IMR-90 (cell line): ENCODE measurements around the gene NFILZ. TPM values are rescaled to one million over a fixed set of nuclear protein-coding genes. Genes with fewer than 3 reads are reported as not detected.

Experiments
- ATAC-seq: fragments of 200-7000 bp; cut with Tn5 transposase; 2 replicates; pipeline ENCODE4 v1.9.1; 2020; ENCODE audit warnings: low read depth, mild to moderate bottlenecking, moderate library complexity
- BruUV-seq: library from RNA; stranded (reverse); fragments of 400-500 nt; replicated peaks from 2 replicates; lab custom pipeline; 2021; lab: Mats Ljungman, UMichigan
- CTCF ChIA-PET: fragments of 300-600 bp; formaldehyde crosslinking; extraction: SDS; loops from one replicate; lab custom pipeline; 2021; ENCODE audit warnings: antibody characterized with exemption; lab: Yijun Ruan, JAX
- POLR2A ChIA-PET: fragments of 300-600 bp; sonication (Branson Sonifier 250); formaldehyde crosslinking; loops from one replicate; lab custom pipeline; 2022; ENCODE audit warnings: antibody characterized with exemption; ENCODE audit not compliant: unreplicated experiment; lab: Charles Lee
- DNase-seq: peaks from one replicate; pipeline ENCODE4 v3.0.0; 2013
- H2AFZ ChIP-seq: replicated peaks from 2 replicates; pipeline ENCODE3; 2013; ENCODE audit warnings: low read length, mild to moderate bottlenecking; ENCODE audit not compliant: poor library complexity
- H2AK5ac ChIP-seq: 2 replicates; pipeline ENCODE4 v1.6.1; 2013; ENCODE audit warnings: low read depth, low read length, inconsistent platforms
- H2AK9ac ChIP-seq: replicated peaks from 2 replicates; pipeline ENCODE3; 2013; ENCODE audit warnings: mild to moderate bottlenecking, low read depth, low read length, moderate library complexity; ENCODE audit not compliant: poor library complexity
- H2BK120ac ChIP-seq: 2 replicates; pipeline ENCODE4 v1.6.1; 2013; ENCODE audit warnings: low read depth, low read length, inconsistent platforms
- H2BK15ac ChIP-seq: 3 replicates; pipeline ENCODE4 v1.6.1; 2013; ENCODE audit warnings: low read depth, low read length, inconsistent platforms
- H2BK20ac ChIP-seq: 2 replicates; pipeline ENCODE4 v1.6.1; 2013; ENCODE audit warnings: low read depth, mild to moderate bottlenecking, inconsistent platforms, low read length, moderate library complexity
- H2BK5ac ChIP-seq: 2 replicates; pipeline ENCODE4 v1.6.1; 2013; ENCODE audit warnings: mild to moderate bottlenecking, low read depth, low read length, inconsistent platforms; ENCODE audit not compliant: poor library complexity, severe bottlenecking
- H3K14ac ChIP-seq: replicated peaks from 2 replicates; pipeline ENCODE4 v1.6.1; 2013; ENCODE audit warnings: low read depth, low read length, inconsistent platforms
- H3K18ac ChIP-seq: 2 replicates; pipeline ENCODE4 v1.6.1; 2013; ENCODE audit warnings: low read depth, low read length, control low read depth
- H3K23ac ChIP-seq: 2 replicates; pipeline ENCODE4 v1.6.1; 2013; ENCODE audit warnings: low read depth, low read length, inconsistent platforms
- H3K27ac ChIP-seq: 2 replicates; pipeline ENCODE4 v1.5.1; 2013; ENCODE audit warnings: mild to moderate bottlenecking, control low read depth, low read length; ENCODE audit not compliant: insufficient read depth
- H3K27me3 ChIP-seq: 2 replicates; pipeline ENCODE4 v1.6.1; 2013; ENCODE audit warnings: low read length; ENCODE audit not compliant: control insufficient read depth, insufficient read depth
- H3K36me3 ChIP-seq: 2 replicates; pipeline ENCODE4 v1.6.1; 2013; ENCODE audit warnings: low read length, mixed read lengths; ENCODE audit not compliant: control insufficient read depth, insufficient read depth
- H3K4ac ChIP-seq: 2 replicates; pipeline ENCODE4 v1.6.1; 2013; ENCODE audit warnings: low read depth, low read length, inconsistent platforms
- H3K4me1 ChIP-seq: 2 replicates; pipeline ENCODE4 v1.6.1; 2013; ENCODE audit warnings: low read length, mixed read lengths; ENCODE audit not compliant: control insufficient read depth, insufficient read depth
- H3K4me2 ChIP-seq: 2 replicates; pipeline ENCODE4 v1.6.1; 2013; ENCODE audit warnings: low read depth, mild to moderate bottlenecking, control low read depth, low read length, moderate library complexity
- H3K4me3 ChIP-seq: 2 replicates; pipeline ENCODE4 v1.5.1; 2013; ENCODE audit warnings: low read depth, mild to moderate bottlenecking, control low read depth, low read length, moderate library complexity; ENCODE audit not compliant: insufficient read depth
- H3K56ac ChIP-seq: 2 replicates; pipeline ENCODE4 v1.6.1; 2013; ENCODE audit warnings: low read length, inconsistent platforms; ENCODE audit not compliant: insufficient read depth; ENCODE audit errors: extremely low read depth
- H3K79me1 ChIP-seq, 2 experiments: 2 replicates each; pipeline ENCODE4 v1.6.1; 2013; ENCODE audit warnings: low read length in 2 of 2, inconsistent platforms in 1 of 2, low read depth in 1 of 2
- H3K9ac ChIP-seq: 2 replicates; pipeline ENCODE4 v1.6.1; 2013; ENCODE audit warnings: low read depth, low read length, control low read depth
- H3K9me1 ChIP-seq: 2 replicates; pipeline ENCODE4 v1.6.1; 2013; ENCODE audit warnings: low read length, inconsistent platforms; ENCODE audit not compliant: insufficient read depth
- H3K9me3 ChIP-seq: 2 replicates; pipeline ENCODE4 v1.6.1; 2013; ENCODE audit warnings: low read length; ENCODE audit not compliant: control insufficient read depth, insufficient read depth
- H4K20me1 ChIP-seq: 2 replicates; pipeline ENCODE4 v1.6.1; 2013; ENCODE audit warnings: low read length, inconsistent platforms; ENCODE audit not compliant: insufficient read depth
- H4K5ac ChIP-seq: 2 replicates; pipeline ENCODE4 v1.6.1; 2013; ENCODE audit warnings: mild to moderate bottlenecking, low read depth, low read length, control low read depth
- H4K8ac ChIP-seq, 2 experiments: 2 replicates each; pipeline ENCODE4 v1.6.1; 2013; ENCODE audit warnings: low read depth in 2 of 2, low read length in 2 of 2, control low read depth in 1 of 2, inconsistent platforms in 1 of 2
- H4K91ac ChIP-seq: 2 replicates; pipeline ENCODE4 v1.6.1; 2013; ENCODE audit warnings: low read depth, low read length, inconsistent platforms; ENCODE audit not compliant: insufficient read depth
- CEBPB ChIP-seq: IDR thresholded peaks from 2 replicates; pipeline ENCODE4 v1.6.1; 2012; ENCODE audit warnings: low read depth, low read length, improper control_type of control experiment
- MAZ ChIP-seq: IDR thresholded peaks from 2 replicates; pipeline ENCODE4 v1.6.1; 2012; ENCODE audit warnings: low read depth, mild to moderate bottlenecking, low read length, improper control_type of control experiment, moderate library complexity, borderline replicate concordance
- RAD21 ChIP-seq: IDR thresholded peaks from 2 replicates; pipeline ENCODE4 v1.6.1; 2012; ENCODE audit warnings: low read length, improper control_type of control experiment
- RCOR1 ChIP-seq: IDR thresholded peaks from 2 replicates; pipeline ENCODE4 v1.6.1; 2012; ENCODE audit warnings: mild to moderate bottlenecking, low read length, improper control_type of control experiment; ENCODE audit not compliant: insufficient replicate concordance
- WGBS, 2 experiments: methylation state at CpG; one replicate each; pipeline versions ENCODE4 v1.1.5 to v1.1.7; 2013; ENCODE audit warnings: missing lambda C conversion rate in 2 of 2; ENCODE audit not compliant: insufficient read length in 1 of 2; ENCODE audit errors: extremely low coverage in 2 of 2; 5-methylcytosine and 5-hydroxymethylcytosine counted together
- dilution Hi-C: fragments of 300-500 bp; cut with HindIII; formaldehyde crosslinking; loops from one replicate; pipeline ENCODE4 v1.14.3; 2018; ENCODE audit warnings: low sequenced_read_pairs; ENCODE audit not compliant: unreplicated experiment
- in situ Hi-C: fragments of 300-500 bp; cut with MboI; formaldehyde crosslinking; loops from 3 replicates; pipeline ENCODE4 v1.14.3; 2019; ENCODE audit warnings: low sequenced_read_pairs, inconsistent platforms, mixed read lengths
- intact Hi-C: fragments of 100-400 bp; cut with micrococcal nuclease; formaldehyde crosslinking; loops from 2 replicates; pipeline ENCODE4 v1.10.0; 2022
- polyA plus RNA-seq, 3 experiments: library from polyadenylated mRNA; depleted of rRNA; stranded (reverse); fragments of >200 nt; gene quantifications; 2 replicates each; pipeline ENCODE4 v1.2.3, GENCODE V29; 2012; ENCODE audit warnings: low replicate concordance in 1 of 3
- total RNA-seq: library from RNA; depleted of rRNA; stranded (reverse); fragments of >200 nt; gene quantifications from 2 replicates; pipeline ENCODE4 v1.2.3, GENCODE V29; 2012
- TF ChIP-seq, protein P1 (sequence below): conservative IDR thresholded peaks from 2 replicates; pipeline ENCODE4 v1.5.1; 2012; ENCODE audit warnings: mild to moderate bottlenecking, low read depth, low read length, improper control_type of control experiment

NFILZ gene
- total and polyA plus RNA-seq, 2 of the 4 experiments (the other 2 are of a cell fraction) = not detected

DNA sequence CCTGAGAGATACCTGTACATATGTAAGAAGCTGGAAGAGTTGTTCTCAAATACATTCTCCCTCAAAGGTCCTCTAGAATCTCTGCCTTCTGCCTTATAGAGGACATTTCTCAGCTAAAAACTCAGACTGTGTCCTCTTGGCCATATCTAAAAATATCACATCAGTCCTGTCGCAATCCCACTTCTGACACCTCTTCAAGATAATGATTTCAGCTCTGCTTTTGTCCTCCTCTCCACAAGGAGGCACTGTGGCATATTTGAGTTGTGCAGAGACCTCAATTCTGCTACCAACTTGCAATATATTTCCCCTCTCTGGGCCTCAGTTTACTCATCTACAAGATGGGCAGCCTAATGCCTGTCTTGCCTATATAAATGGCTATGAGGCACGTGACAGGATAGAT is 36.5 kb upstream of the NFILZ start:
- no peak overlapping the region for H3K27ac ChIP-seq

More for the DNA sequence above, 36.5 kb upstream of the NFILZ start:
- Histone ChIP-seq H3K4me1 (no peaks in the 10 kb centered on the region), H3K4me3 (no peak overlapping the region), H3K4ac (no peak overlapping the region), H3K9me3 (no peaks in the 10 kb centered on the region), H2BK20ac (no peak overlapping the region), H3K79me1 (no peaks in the 10 kb centered on the region), H3K4me2 (no peak overlapping the region), H2BK120ac (no peak overlapping the region), H2BK15ac (no peak overlapping the region), H3K56ac (no peak overlapping the region), H3K36me3 (peaks cover 15% of the 10 kb centered on the region; the same call in 1 of the 2 replicates), H3K14ac (no peak overlapping the region), H4K5ac (no peak overlapping the region), H3K9me1 (0 out of 2 replicates have a peak, but pooled peaks cover 2% of the 10 kb centered on the region), H3K27me3 (peaks cover 2% of the 10 kb centered on the region; the same call in 1 of the 2 replicates), H4K20me1 (peaks cover 6% of the 10 kb centered on the region; the same call in 1 of the 2 replicates), H2AK5ac (no peak overlapping the region), H4K91ac (no peak overlapping the region), H3K18ac (no peak overlapping the region), H2BK5ac (no peak overlapping the region), H2AK9ac (no peak overlapping the region), H4K8ac (no peak overlapping the region), H2AFZ (no peak overlapping the region), H3K23ac (no peak overlapping the region), H3K9ac (no peak overlapping the region)
- dilution Hi-C loops (no loop called here), in situ Hi-C loops (no loop called here), intact Hi-C loops (no loop called here)
- ATAC-seq (no peak), DNase-seq (no peak)
- ChIA-PET CTCF (no interaction called here), POLR2A (no interaction called here)
- WGBS, 2 experiments = no CpG with 5 or more reads among the region's 2 CpGs
- TF ChIP-seq, protein P1, sequence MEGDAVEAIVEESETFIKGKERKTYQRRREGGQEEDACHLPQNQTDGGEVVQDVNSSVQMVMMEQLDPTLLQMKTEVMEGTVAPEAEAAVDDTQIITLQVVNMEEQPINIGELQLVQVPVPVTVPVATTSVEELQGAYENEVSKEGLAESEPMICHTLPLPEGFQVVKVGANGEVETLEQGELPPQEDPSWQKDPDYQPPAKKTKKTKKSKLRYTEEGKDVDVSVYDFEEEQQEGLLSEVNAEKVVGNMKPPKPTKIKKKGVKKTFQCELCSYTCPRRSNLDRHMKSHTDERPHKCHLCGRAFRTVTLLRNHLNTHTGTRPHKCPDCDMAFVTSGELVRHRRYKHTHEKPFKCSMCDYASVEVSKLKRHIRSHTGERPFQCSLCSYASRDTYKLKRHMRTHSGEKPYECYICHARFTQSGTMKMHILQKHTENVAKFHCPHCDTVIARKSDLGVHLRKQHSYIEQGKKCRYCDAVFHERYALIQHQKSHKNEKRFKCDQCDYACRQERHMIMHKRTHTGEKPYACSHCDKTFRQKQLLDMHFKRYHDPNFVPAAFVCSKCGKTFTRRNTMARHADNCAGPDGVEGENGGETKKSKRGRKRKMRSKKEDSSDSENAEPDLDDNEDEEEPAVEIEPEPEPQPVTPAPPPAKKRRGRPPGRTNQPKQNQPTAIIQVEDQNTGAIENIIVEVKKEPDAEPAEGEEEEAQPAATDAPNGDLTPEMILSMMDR = peak; percentile 15; the same call in 1 of the 2 replicates
- no peak for TF ChIP-seq RCOR1
- no peak for TF ChIP-seq MAZ
- no peak for TF ChIP-seq RAD21
- TF ChIP-seq CEBPB = peak; percentile 51; the same call in 1 of the 2 replicates
- BruUV-seq = no TSS peak
